Stimulated activated CD4-positive, alpha-beta T cell treated with anti-CD3 and anti-CD28 coated beads, TNF-alpha, amount 100 ng/mL, for 4 hours (primary cell): Measurements from ENCODE around the gene PLCB1.
"Not testable (repeated sequence)": the region's sequence is repeated elsewhere in the genome, so short reads cannot be mapped to it uniquely, and the experiment has no call there.

Source experiments
- DNase-seq, 3 experiments: peaks; one replicate each; pipeline ENCODE4 v3.0.0-alpha.2; 2020; ENCODE audit warnings: low read depth in 3 of 3

Gene PLCB1

GRCh38 chr20:8443464-8444072 is 311.5 kb downstream of the PLCB1 start:
- no peak for DNase-seq

GRCh38 chr20:8447262-8448120 is 315.4 kb downstream of the PLCB1 start:
- DNase-seq = no peak

GRCh38 chr20:8449123-8449522 is 317.1 kb downstream of the PLCB1 start:
- no peak for DNase-seq

- no peak for DNase-seq
These were observed 322.2 kb downstream of the PLCB1 start for GRCh38 chr20:8454137-8454712.

- DNase-seq = no peak
These were observed 324.7 kb downstream of the PLCB1 start for GRCh38 chr20:8456765-8457164.

- no peak for DNase-seq
These were observed 325.9 kb downstream of the PLCB1 start for GRCh38 chr20:8457978-8458377.

GRCh38 chr20:8461186-8461585 is 329.1 kb downstream of the PLCB1 start:
- DNase-seq = no peak

- no peak for DNase-seq
These were observed 332.3 kb downstream of the PLCB1 start for GRCh38 chr20:8464368-8464767.

- not testable (repeated sequence) for DNase-seq
These were observed 334.7 kb downstream of the PLCB1 start for GRCh38 chr20:8466781-8467180.

GRCh38 chr20:8470156-8470555 is 338.1 kb downstream of the PLCB1 start:
- DNase-seq = no peak

GRCh38 chr20:8471465-8471864 is 339.4 kb downstream of the PLCB1 start:
- no peak for DNase-seq

- DNase-seq = no peak
These were observed 341.4 kb downstream of the PLCB1 start for GRCh38 chr20:8473459-8473858.

GRCh38 chr20:8474027-8474668 is 342.1 kb downstream of the PLCB1 start:
- no peak for DNase-seq

GRCh38 chr20:8476021-8476420 is 344.0 kb downstream of the PLCB1 start:
- DNase-seq = no peak

GRCh38 chr20:8480597-8480996 is 348.5 kb downstream of the PLCB1 start:
- no peak for DNase-seq

GRCh38 chr20:8487696-8488095 is 355.6 kb downstream of the PLCB1 start:
- no peak for DNase-seq

GRCh38 chr20:8489094-8489883 is 357.2 kb downstream of the PLCB1 start:
- no peak for DNase-seq

GRCh38 chr20:8490076-8490830 is 358.2 kb downstream of the PLCB1 start:
- no peak for DNase-seq

GRCh38 chr20:8492173-8492572 is 360.1 kb downstream of the PLCB1 start:
- no peak for DNase-seq

- no peak for DNase-seq
These were observed 366.5 kb downstream of the PLCB1 start for GRCh38 chr20:8498571-8498970.

- DNase-seq = no peak
These were observed 372.0 kb downstream of the PLCB1 start for GRCh38 chr20:8504030-8504429.
